BLaER1 treated with 17β-estradiol and CSF1 and Interleukin-3, amounts not matched to agents 10 nM and 100 nM (cell line): ENCODE data around the gene FYN.

Experiments used
- H3K27ac ChIP-seq, 11 experiments: shearing (Covaris generic); formaldehyde crosslinking; 2 replicates each; pipeline ENCODE4 v1.8.1; 2022
- H3K27me3 ChIP-seq, 11 experiments: shearing (Covaris generic); formaldehyde crosslinking; 2 replicates each; pipeline ENCODE4 v1.8.1; 2022
- H3K36me3 ChIP-seq, 11 experiments: shearing (Covaris generic); formaldehyde crosslinking; 2 replicates each; pipeline ENCODE4 v1.8.1; 2022
- H3K4me1 ChIP-seq, 10 experiments: shearing (Covaris generic); formaldehyde crosslinking; 2 replicates each; pipeline ENCODE4 v1.8.1; 2022
- H3K4me2 ChIP-seq, 11 experiments: shearing (Covaris generic); formaldehyde crosslinking; 2 replicates each; pipeline ENCODE4 v1.8.1; 2022
- H3K4me3 ChIP-seq, 10 experiments: shearing (Covaris generic); formaldehyde crosslinking; 2 replicates each; pipeline ENCODE4 v1.8.1; 2022
- H3K9ac ChIP-seq, 11 experiments: shearing (Covaris generic); formaldehyde crosslinking; 2 replicates each; pipeline ENCODE4 v1.8.1; 2022
- H3K9me3 ChIP-seq, 11 experiments: shearing (Covaris generic); formaldehyde crosslinking; replicated peaks in 1 of 11; 2 replicates each; pipeline ENCODE4 v1.8.1; 2022
- H4K20me1 ChIP-seq, 11 experiments: shearing (Covaris generic); formaldehyde crosslinking; 2 replicates each; pipeline ENCODE4 v1.8.1; 2022
- Cebpa-rat ChIP-seq, 11 experiments: shearing (Covaris generic); IDR thresholded peaks; 2 replicates each; pipeline ENCODE4 v1.8.1; 2022

Gene FYN

DNA sequence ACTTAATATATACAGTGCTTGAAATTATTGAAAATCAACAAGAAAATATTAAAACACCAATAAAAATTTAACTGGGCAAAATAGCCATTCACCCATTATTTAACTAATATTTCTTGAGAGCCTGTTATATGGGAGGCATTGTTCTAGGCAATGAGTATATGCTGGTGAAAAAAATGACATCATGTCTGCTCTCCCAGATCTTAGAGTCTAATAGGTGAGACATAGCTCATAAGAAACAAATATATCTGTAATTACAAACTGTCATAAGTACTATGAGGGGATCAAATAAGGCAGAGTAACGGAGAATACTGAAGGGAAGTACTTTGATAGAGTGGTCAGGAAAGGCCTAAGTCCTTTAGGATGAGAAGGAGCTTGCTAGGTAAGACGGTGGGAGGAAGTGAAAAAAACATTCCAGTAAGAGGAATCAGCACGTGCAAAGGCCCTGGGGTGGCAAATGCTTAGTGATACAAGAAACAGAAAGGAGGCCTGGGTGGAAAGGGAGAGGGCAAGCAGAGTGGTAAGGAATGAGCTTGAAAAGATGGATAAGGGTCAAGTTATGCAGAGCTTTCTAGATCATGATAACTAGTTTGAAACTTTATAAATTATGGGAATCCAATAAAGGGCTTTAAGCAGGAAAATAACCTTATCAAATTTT lies 12.2 kb upstream of the FYN start:
- Histone ChIP-seq H4K20me1 (no peaks in the 10 kb centered on the region), H3K9ac (no peak overlapping the region), H3K9me3 (peaks cover 4 to 16% (median 8%) of the 10 kb centered on the region in 11 experiments; a peak in 21 of 22 replicates), H3K4me3 (no peak overlapping the region), H3K4me1 (no peaks in the 10 kb centered on the region), H3K27me3 (no peaks in the 10 kb centered on the region), H3K27ac (no peak overlapping the region), H3K36me3 (no peaks in the 10 kb centered on the region), H3K4me2 (no peak overlapping the region)
- no peak for TF ChIP-seq Cebpa-rat (IDR thresholded peaks at IDR 0.05)

DNA sequence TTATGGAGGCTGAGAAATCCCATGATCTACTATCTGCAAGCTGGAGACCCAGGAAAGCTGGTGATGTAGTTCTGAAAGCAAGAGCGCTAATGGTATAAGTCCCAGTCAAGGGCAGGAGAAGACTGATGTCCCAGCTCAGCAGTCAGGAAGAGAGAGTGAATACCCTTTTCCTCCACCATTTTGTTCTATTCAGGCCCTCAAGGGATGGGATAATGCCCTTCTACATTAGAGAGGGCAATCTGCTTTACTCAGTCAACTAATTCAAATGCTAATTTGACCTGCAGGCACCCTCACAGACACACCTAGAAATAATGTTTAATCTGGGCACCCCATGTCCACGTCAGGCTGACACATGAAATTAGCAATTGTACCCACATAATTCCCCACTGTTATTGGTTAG lies 10.8 kb upstream of the FYN start:
- Histone ChIP-seq H3K4me2 (no peak overlapping the region), H3K27ac (no peak overlapping the region), H3K27me3 (no peaks in the 10 kb centered on the region), H3K4me3 (no peak overlapping the region), H3K9ac (no peak overlapping the region), H3K36me3 (no peaks in the 10 kb centered on the region), H3K9me3 (peaks cover 10 to 24% (median 13%) of the 10 kb centered on the region in 11 experiments; a peak in 21 of 22 replicates), H4K20me1 (no peaks in the 10 kb centered on the region), H3K4me1 (no peaks in the 10 kb centered on the region)
- TF ChIP-seq Cebpa-rat (IDR thresholded peaks at IDR 0.05), result no peak

DNA sequence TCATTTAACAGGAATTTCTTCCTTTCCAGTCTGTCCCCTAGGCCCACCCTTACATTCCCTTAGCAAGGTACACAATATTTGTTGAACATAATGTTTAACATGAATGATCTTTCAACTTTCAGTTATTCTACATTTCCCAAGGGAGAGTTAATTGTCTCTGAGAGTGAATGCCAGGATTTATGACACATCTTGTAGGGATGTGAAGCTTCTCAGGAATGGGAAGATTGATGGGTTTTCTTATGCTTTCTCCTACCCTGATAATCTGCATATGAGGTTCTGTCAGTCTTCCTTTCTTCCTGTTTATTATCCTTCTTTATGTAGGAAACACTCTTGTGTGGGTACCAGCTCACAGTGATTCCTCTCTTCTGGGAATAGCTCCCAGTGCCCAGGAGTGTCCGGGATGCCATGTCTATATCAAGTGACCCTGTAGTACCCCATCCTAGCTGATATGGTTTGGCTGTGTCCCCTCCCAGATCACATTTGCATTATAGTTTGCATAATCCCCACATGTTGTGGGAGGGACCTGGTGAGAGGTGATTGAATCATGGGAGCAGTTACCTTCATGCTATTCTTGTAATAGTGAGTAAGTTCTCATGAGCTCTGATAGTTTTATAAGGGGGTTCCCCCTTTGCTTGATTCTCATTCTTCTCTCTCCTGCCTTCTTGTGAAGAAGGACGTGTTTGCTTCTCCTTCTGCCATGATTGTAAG lies 7.1 kb upstream of the FYN start:
- no peak overlapping the region for H3K4me2 ChIP-seq
- peaks cover 7 to 20% (median 11%) of the 10 kb centered on the region in 11 experiments; a peak in 20 of 22 replicates for H3K9me3 ChIP-seq
- no peaks in the 10 kb centered on the region for H4K20me1 ChIP-seq
- no peaks in the 10 kb centered on the region for H3K4me1 ChIP-seq
- H3K27me3 ChIP-seq, result no peaks in the 10 kb centered on the region
- no peak overlapping the region for H3K9ac ChIP-seq
- TF ChIP-seq Cebpa-rat (IDR thresholded peaks at IDR 0.05), result no peak
- H3K27ac ChIP-seq, result no peak overlapping the region
- H3K36me3 ChIP-seq, result no peaks in the 10 kb centered on the region
- H3K4me3 ChIP-seq, result no peak overlapping the region

DNA sequence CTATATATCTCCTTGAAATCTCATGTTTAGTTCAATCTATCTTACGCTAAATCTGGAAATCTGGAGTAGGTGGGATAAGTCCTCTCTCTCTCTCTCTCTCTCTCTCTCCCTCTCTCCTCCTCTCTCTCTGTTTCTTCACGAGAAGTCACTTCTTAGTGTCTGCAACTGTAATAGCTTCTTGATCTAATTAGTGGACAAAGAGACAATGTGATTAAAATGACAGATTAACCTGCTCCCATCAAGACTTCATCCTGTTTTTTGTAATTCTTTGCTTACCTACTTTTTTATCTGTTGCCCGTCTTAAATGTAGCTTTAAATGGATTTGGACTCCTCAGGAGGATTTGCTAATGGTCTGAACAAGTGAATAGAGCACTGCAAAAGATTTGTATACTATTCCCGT lies 2.5 kb upstream of the FYN start:
- Histone ChIP-seq H3K27ac (no peak overlapping the region), H3K4me1 (peaks cover 22 to 28% (median 23%) of the 10 kb centered on the region in 10 experiments), H4K20me1 (peaks cover 0 to 18% (median 7%) of the 10 kb centered on the region in 11 experiments; a peak in 11 of 22 replicates), H3K9me3 (peaks cover 5 to 12% (median 7%) of the 10 kb centered on the region in 11 experiments; a peak in 20 of 22 replicates), H3K27me3 (no peaks in the 10 kb centered on the region), H3K4me2 (no peak overlapping the region), H3K4me3 (no peak overlapping the region), H3K9ac (no peak overlapping the region), H3K36me3 (no peaks in the 10 kb centered on the region)
- no peak for TF ChIP-seq Cebpa-rat (IDR thresholded peaks at IDR 0.05)

DNA sequence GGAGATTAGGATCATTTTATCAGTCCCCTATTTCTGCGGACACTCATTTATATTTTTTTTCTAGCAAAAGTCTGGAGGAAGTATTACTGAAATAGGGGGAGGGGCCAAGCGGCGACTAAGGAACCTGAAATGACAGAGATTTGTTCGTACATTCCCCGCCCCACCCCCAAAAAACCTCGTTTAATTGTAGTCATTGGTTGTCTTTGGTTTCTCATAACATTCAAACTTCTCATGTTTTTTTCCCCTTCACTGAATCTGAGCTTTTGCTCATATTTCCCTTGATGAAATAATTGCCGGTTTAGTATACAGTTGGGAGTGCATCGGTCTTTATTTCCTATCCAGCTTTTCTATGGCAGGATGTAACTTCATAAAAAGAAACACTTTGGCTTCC lies 768 bp upstream of the FYN start:
- peaks cover 31 to 46% (median 40%) of the 10 kb centered on the region in 10 experiments for H3K4me1 ChIP-seq
- no peaks in the 10 kb centered on the region for H3K27me3 ChIP-seq
- peaks cover 0 to 35% (median 21%) of the 10 kb centered on the region in 11 experiments; a peak in 14 of 22 replicates for H4K20me1 ChIP-seq
- H3K4me2 ChIP-seq, result peak overlapping the region; percentile 72 to 93 (median 87)
- H3K36me3 ChIP-seq, result peaks cover 0 to 12% (median 4%) of the 10 kb centered on the region in 11 experiments; a peak in 8 of 22 replicates
- H3K9me3 ChIP-seq, result no peaks in the 10 kb centered on the region
- H3K27ac ChIP-seq, result peak overlapping the region in 9 of 11 experiments; percentile 7 to 93 (median 42); a peak in 13 of 22 replicates
- peak overlapping the region; percentile 8 to 94 (median 91); a peak in 19 of 22 replicates for H3K9ac ChIP-seq
- no peak for TF ChIP-seq Cebpa-rat (IDR thresholded peaks at IDR 0.05)
- H3K4me3 ChIP-seq, result peak overlapping the region; percentile 84 to 99 (median 97)

DNA sequence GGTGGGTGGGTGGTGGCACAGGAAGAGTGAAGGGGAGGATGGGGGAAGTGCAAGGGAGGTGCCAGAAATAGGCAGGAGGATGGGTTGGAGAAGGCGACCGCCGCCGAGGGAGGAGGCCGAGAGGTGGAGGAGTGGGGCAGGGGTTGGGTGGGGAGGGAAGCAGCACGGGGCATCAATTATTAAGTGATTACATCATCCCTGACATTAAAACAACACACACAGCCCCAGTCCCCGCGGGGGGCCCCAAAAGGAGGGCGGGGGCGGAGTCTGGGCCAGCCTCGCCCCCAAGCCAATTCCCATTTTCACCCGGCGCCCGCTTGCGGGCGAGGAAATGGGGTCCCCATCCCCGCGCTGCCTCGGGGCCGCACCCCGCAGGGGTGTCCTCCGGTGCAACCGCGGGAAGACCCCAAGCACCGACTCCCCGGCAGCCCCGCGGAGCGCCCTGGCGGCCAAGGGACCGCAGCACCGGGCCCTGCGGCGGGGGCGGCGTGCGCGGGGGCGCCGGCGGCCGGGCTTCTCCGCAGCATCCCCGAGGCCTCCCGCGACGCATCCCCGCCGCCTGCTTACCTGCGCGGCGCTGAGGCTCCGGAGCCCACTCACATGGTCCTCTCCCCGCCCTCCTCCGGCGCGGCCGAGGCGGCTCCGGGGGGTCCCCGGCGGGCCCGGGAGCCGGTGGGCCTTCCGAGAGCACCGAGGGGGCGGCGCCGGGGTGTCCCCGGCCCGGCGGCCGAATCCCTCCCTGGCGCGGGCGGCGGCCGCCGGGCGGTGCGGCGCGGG lies 663 bp downstream of the FYN start:
- H3K27ac ChIP-seq, result peak overlapping the region; percentile 41 to 96 (median 91); a peak in 21 of 22 replicates

DNA sequence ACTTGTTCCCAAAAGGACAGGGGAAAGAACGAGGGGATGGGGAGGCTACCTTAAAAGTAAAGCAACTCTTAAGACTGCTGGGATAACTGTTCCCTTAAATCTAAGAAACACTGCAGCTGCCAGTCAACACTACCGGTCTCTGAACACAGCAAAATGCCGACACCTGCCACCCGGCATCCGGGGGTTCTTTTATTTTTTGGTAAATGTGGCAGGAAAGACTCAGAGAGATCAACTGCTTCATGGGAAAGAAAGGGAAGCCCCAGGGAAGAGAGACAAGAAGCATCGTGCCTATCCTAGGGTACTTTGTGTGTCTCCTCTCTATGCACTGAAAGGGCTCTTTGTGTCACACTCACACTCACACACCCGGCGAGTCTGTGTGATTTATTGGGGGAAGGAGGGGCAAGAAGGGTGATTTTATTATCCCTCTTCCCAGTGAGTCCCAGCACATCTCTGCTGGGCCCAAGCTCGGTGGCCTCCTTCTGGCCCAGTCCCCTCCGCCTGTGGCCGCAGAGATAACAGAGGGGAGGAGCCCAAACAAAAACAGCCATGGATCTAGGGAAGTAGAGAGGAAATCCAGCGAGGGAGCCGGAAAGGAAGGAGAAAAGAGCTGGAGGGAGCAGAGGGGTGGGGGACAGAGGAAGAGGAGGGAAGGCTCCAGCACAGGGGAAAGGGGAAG lies 1.4 kb downstream of the FYN start:
- Histone ChIP-seq H3K36me3 (peaks cover 0 to 19% (median 5%) of the 10 kb centered on the region in 11 experiments; a peak in 11 of 22 replicates), H3K27ac (peak overlapping the region in 10 of 11 experiments; percentile 51 to 94 (median 65); a peak in 21 of 22 replicates), H3K4me2 (peak overlapping the region; percentile 75 to 95 (median 92)), H4K20me1 (peaks cover 0 to 57% (median 37%) of the 10 kb centered on the region in 11 experiments; a peak in 17 of 22 replicates), H3K9me3 (no peaks in the 10 kb centered on the region), H3K4me1 (peaks cover 31 to 48% (median 41%) of the 10 kb centered on the region in 10 experiments), H3K4me3 (peak overlapping the region; percentile 84 to 99 (median 97)), H3K27me3 (no peaks in the 10 kb centered on the region), H3K9ac (peak overlapping the region; percentile 53 to 94 (median 91); a peak in 21 of 22 replicates)
- TF ChIP-seq Cebpa-rat (IDR thresholded peaks at IDR 0.05), result no peak

More for the DNA sequence above, 663 bp downstream of the FYN start:
- peak overlapping the region; percentile 83 to 94 (median 91) for H3K9ac ChIP-seq
- peaks cover 31 to 48% (median 41%) of the 10 kb centered on the region in 10 experiments for H3K4me1 ChIP-seq
- H3K9me3 ChIP-seq, result no peaks in the 10 kb centered on the region
- peaks cover 0 to 17% (median 5%) of the 10 kb centered on the region in 11 experiments; a peak in 11 of 22 replicates for H3K36me3 ChIP-seq
- peaks cover 0 to 50% (median 31%) of the 10 kb centered on the region in 11 experiments; a peak in 16 of 22 replicates for H4K20me1 ChIP-seq
- no peak for TF ChIP-seq Cebpa-rat (IDR thresholded peaks at IDR 0.05)
- H3K4me3 ChIP-seq, result peak overlapping the region; percentile 84 to 99 (median 97)
- H3K4me2 ChIP-seq, result peak overlapping the region; percentile 75 to 95 (median 92)
- no peaks in the 10 kb centered on the region for H3K27me3 ChIP-seq

DNA sequence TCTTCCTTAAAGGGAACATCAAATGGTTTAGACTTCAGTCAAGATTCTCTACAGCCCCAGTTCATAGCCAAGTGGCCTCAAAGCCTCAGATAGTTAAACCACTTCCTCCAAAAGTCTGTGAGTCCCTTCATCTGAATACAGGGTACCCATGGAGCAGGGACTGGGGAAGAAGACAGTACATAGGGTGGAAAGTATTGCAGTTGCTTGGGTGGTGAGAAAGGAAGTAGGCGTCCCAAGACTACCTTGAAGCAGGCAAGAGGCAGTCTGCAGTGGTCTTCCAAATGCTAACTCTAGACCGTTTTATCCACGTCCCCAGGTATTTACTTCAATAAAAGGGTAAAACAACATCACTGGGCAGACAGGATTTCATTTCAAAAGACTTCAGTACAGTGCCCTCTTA lies 2.0 kb downstream of the FYN start:
- Histone ChIP-seq H3K9ac (peak overlapping the region; percentile 53 to 94 (median 91); a peak in 21 of 22 replicates), H3K4me3 (peak overlapping the region; percentile 84 to 99 (median 97)), H3K9me3 (no peaks in the 10 kb centered on the region), H4K20me1 (peaks cover 0 to 64% (median 41%) of the 10 kb centered on the region in 11 experiments; a peak in 17 of 22 replicates), H3K36me3 (peaks cover 0 to 19% (median 5%) of the 10 kb centered on the region in 11 experiments; a peak in 11 of 22 replicates), H3K27me3 (no peaks in the 10 kb centered on the region), H3K4me1 (peaks cover 31 to 48% (median 41%) of the 10 kb centered on the region in 10 experiments), H3K4me2 (peak overlapping the region; percentile 75 to 95 (median 92)), H3K27ac (peak overlapping the region in 10 of 11 experiments; percentile 51 to 94 (median 65); a peak in 20 of 22 replicates)
- no peak for TF ChIP-seq Cebpa-rat (IDR thresholded peaks at IDR 0.05)
